MM.1S (cell line): ENCODE measurements around the gene ALG11.

Source experiments
- DNase-seq: peaks from one replicate; pipeline ENCODE4 v3.0.0-alpha.2; 2015
- H2AFZ ChIP-seq: fragments of 300-600 bp; sonication (generic); 2 replicates; pipeline ENCODE4 v1.6.0; 2016; ENCODE audit warnings: antibody characterized with exemption, low read length
- H3F3A ChIP-seq: fragments of 300-600 bp; sonication (generic); 2 replicates; pipeline ENCODE4 v1.6.1; 2016; ENCODE audit warnings: mild to moderate bottlenecking, antibody characterized with exemption, low read length, moderate library complexity, mixed read lengths; ENCODE audit not compliant: insufficient read depth
- H3K27ac ChIP-seq: fragments of 300-600 bp; sonication (generic); 2 replicates; pipeline ENCODE4 v1.5.1; 2016; ENCODE audit warnings: mild to moderate bottlenecking, low read length
- H3K27me3 ChIP-seq: fragments of 300-600 bp; sonication (generic); replicated peaks from 2 replicates; pipeline ENCODE4 v1.6.0; 2016; ENCODE audit warnings: low read length; ENCODE audit not compliant: insufficient read depth
- H3K36me3 ChIP-seq: fragments of 300-600 bp; sonication (generic); replicated peaks from 2 replicates; pipeline ENCODE4 v1.6.1; 2016; ENCODE audit warnings: mild to moderate bottlenecking, low read length, mixed read lengths; ENCODE audit not compliant: insufficient read depth
- H3K4me1 ChIP-seq: fragments of 300-600 bp; sonication (generic); 2 replicates; pipeline ENCODE4 v1.6.1; 2016; ENCODE audit warnings: low read length, mixed read lengths
- H3K4me2 ChIP-seq: fragments of 300-600 bp; sonication (generic); 2 replicates; pipeline ENCODE4 v1.6.0; 2016; ENCODE audit warnings: low read depth, low read length
- H3K4me3 ChIP-seq: fragments of 300-600 bp; sonication (generic); 2 replicates; pipeline ENCODE4 v1.5.1; 2016; ENCODE audit warnings: low read length, mixed read lengths
- H3K79me2 ChIP-seq: fragments of 300-600 bp; sonication (generic); 2 replicates; pipeline ENCODE4 v1.6.1; 2016; ENCODE audit warnings: mixed run types, low read length, mixed read lengths
- H3K9ac ChIP-seq: fragments of 300-600 bp; sonication (generic); 2 replicates; pipeline ENCODE4 v1.6.1; 2016; ENCODE audit warnings: low read length, mixed read lengths
- H3K9me2 ChIP-seq: fragments of 300-600 bp; sonication (generic); replicated peaks from 2 replicates; pipeline ENCODE4 v1.6.1; 2016; ENCODE audit warnings: mild to moderate bottlenecking, low read length, mixed read lengths; ENCODE audit not compliant: insufficient read depth
- H3K9me3 ChIP-seq: fragments of 300-600 bp; sonication (generic); replicated peaks from 2 replicates; pipeline ENCODE4 v1.6.1; 2016; ENCODE audit warnings: mild to moderate bottlenecking, low read length, mixed read lengths; ENCODE audit not compliant: insufficient read depth
- H4K20me1 ChIP-seq: fragments of 300-600 bp; sonication (generic); 2 replicates; pipeline ENCODE4 v1.6.1; 2016; ENCODE audit warnings: mild to moderate bottlenecking, low read length, moderate library complexity, mixed read lengths; ENCODE audit not compliant: insufficient read depth
- EZH2 ChIP-seq: fragments of 300-600 bp; sonication (generic); optimal IDR thresholded peaks from 2 replicates; pipeline ENCODE3; 2017; ENCODE audit warnings: low read depth, mild to moderate bottlenecking, antibody characterized with exemption, low read length, mixed read lengths
- EZH2phosphoT487 ChIP-seq: fragments of 300-600 bp; sonication (generic); IDR thresholded peaks from 2 replicates; pipeline ENCODE4 v1.6.1; 2018; ENCODE audit warnings: antibody characterized with exemption, low read length
- TF ChIP-seq, protein P1 (sequence below): fragments of 300-600 bp; sonication (generic); IDR thresholded peaks from 2 replicates; pipeline ENCODE4 v1.5.1; 2016; ENCODE audit warnings: antibody characterized with exemption, low read length, mixed read lengths

The ALG11 gene

GRCh38 chr13:51996641-51997040 is 15.6 kb upstream of the ALG11 start:
- no peaks in the 10 kb centered on the region for H3K9me3 ChIP-seq
- no peaks in the 10 kb centered on the region for H3K36me3 ChIP-seq
- no peak overlapping the region for H3K4me2 ChIP-seq
- H4K20me1 ChIP-seq = no peaks in the 10 kb centered on the region
- no peak for DNase-seq
- H3K9ac ChIP-seq = no peak overlapping the region
- H3F3A ChIP-seq = no peaks in the 10 kb centered on the region
- no peaks in the 10 kb centered on the region for H3K27me3 ChIP-seq
- no peaks in the 10 kb centered on the region for H3K79me2 ChIP-seq
- H3K9me2 ChIP-seq = no peaks in the 10 kb centered on the region
- no peak overlapping the region for H3K4me3 ChIP-seq
- TF ChIP-seq EZH2phosphoT487 = no peak
- TF ChIP-seq EZH2 = no peak
- TF ChIP-seq, protein P1, sequence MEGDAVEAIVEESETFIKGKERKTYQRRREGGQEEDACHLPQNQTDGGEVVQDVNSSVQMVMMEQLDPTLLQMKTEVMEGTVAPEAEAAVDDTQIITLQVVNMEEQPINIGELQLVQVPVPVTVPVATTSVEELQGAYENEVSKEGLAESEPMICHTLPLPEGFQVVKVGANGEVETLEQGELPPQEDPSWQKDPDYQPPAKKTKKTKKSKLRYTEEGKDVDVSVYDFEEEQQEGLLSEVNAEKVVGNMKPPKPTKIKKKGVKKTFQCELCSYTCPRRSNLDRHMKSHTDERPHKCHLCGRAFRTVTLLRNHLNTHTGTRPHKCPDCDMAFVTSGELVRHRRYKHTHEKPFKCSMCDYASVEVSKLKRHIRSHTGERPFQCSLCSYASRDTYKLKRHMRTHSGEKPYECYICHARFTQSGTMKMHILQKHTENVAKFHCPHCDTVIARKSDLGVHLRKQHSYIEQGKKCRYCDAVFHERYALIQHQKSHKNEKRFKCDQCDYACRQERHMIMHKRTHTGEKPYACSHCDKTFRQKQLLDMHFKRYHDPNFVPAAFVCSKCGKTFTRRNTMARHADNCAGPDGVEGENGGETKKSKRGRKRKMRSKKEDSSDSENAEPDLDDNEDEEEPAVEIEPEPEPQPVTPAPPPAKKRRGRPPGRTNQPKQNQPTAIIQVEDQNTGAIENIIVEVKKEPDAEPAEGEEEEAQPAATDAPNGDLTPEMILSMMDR = no peak
- H3K4me1 ChIP-seq = no peaks in the 10 kb centered on the region
- no peak overlapping the region for H2AFZ ChIP-seq
- no peak overlapping the region for H3K27ac ChIP-seq

DNA sequence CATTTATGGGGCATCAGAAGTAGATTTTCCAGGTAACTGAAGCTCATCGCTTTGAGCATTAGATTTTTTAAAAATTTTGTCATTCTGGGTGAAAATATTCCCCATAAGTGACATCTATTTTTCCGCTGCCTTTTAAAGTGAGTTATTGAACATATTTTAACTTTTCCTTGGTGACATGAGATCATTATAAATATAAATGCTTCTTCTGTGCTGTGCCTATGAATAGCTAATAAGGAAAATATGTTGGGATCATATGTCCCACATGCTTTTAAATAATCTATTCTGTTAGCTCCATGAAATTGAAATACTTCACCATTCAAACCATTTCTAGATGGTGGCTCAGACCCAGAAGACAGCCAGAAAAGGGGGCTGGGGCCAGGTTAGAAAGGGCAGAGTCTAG is 15.0 kb upstream of the ALG11 start:
- no peak for DNase-seq
- Histone ChIP-seq H3K4me1 (no peaks in the 10 kb centered on the region), H3K4me2 (no peak overlapping the region), H3K9ac (no peak overlapping the region), H3K9me2 (no peaks in the 10 kb centered on the region), H2AFZ (no peak overlapping the region), H3K79me2 (no peaks in the 10 kb centered on the region), H3K27ac (no peak overlapping the region), H4K20me1 (no peaks in the 10 kb centered on the region), H3K4me3 (no peak overlapping the region), H3F3A (no peaks in the 10 kb centered on the region), H3K27me3 (no peaks in the 10 kb centered on the region), H3K36me3 (no peaks in the 10 kb centered on the region), H3K9me3 (no peaks in the 10 kb centered on the region)
- TF ChIP-seq EZH2phosphoT487 (no peak), EZH2 (no peak)
- TF ChIP-seq, protein P1 = no peak

- H3K4me1 ChIP-seq = no peaks in the 10 kb centered on the region
- no peak for DNase-seq
- H3K27me3 ChIP-seq = no peaks in the 10 kb centered on the region
- no peaks in the 10 kb centered on the region for H3K9me3 ChIP-seq
- H3K27ac ChIP-seq = no peak overlapping the region
- H3K4me3 ChIP-seq = no peak overlapping the region
- no peak overlapping the region for H3K9ac ChIP-seq
- no peaks in the 10 kb centered on the region for H3K36me3 ChIP-seq
- H3F3A ChIP-seq = no peaks in the 10 kb centered on the region
- TF ChIP-seq, protein P1 = no peak
- no peak for TF ChIP-seq EZH2
- no peak for TF ChIP-seq EZH2phosphoT487
- H3K79me2 ChIP-seq = no peaks in the 10 kb centered on the region
- H4K20me1 ChIP-seq = no peaks in the 10 kb centered on the region
- H2AFZ ChIP-seq = no peak overlapping the region
- H3K4me2 ChIP-seq = no peak overlapping the region
- H3K9me2 ChIP-seq = no peaks in the 10 kb centered on the region
Measured at GRCh38 chr13:51997641-51998330, 14.4 kb upstream of the ALG11 start.
